Measurements from ENCODE around the gene PANK3.
"Not testable (repeated sequence)": the region's sequence is repeated elsewhere in the genome, so short reads cannot be mapped to it uniquely, and the experiment has no call there.

The PANK3 gene

GRCh38 chr5:168552146-168552545 lies 27.0 kb downstream of the PANK3 start:
- no peak for DNase-seq (ENCODE audit: low read depth in 2 of 2)

GRCh38 chr5:168550656-168551055 lies 28.5 kb downstream of the PANK3 start:
- no peak for DNase-seq (ENCODE audit: low read depth in 2 of 2)

- no peak for DNase-seq (ENCODE audit: low read depth in 2 of 2)
Measured at GRCh38 chr5:168549554-168549953, 29.6 kb downstream of the PANK3 start.

- no peak for DNase-seq (ENCODE audit: low read depth in 2 of 2)
Measured at GRCh38 chr5:168537176-168537575, 42.0 kb downstream of the PANK3 start.

GRCh38 chr5:168534351-168534750 lies 44.8 kb downstream of the PANK3 start:
- DNase-seq (ENCODE audit: low read depth in 2 of 2) = not testable (repeated sequence)

GRCh38 chr5:168531987-168532864 lies 46.9 kb downstream of the PANK3 start:
- DNase-seq (ENCODE audit: low read depth in 2 of 2) = no peak

- DNase-seq (ENCODE audit: low read depth in 2 of 2) = no peak
Measured at GRCh38 chr5:168531191-168531590, 48.0 kb downstream of the PANK3 start.

GRCh38 chr5:168530621-168531150 lies 48.5 kb downstream of the PANK3 start:
- DNase-seq (ENCODE audit: low read depth in 2 of 2) = no peak

GRCh38 chr5:168529374-168530234 lies 49.6 kb downstream of the PANK3 start:
- no peak for DNase-seq (ENCODE audit: low read depth in 2 of 2)

GRCh38 chr5:168528521-168529373 lies 50.4 kb downstream of the PANK3 start, which contains the start of gene FBLL1:
TSS of gene FBLL1 (plus strand) at chr5:168529305. CDS start at chr5:168529505, 200 bp downstream.
- DNase-seq (ENCODE audit: low read depth in 2 of 2) = peak in 1 of 2 donors; percentile 4

GRCh38 chr5:168527756-168528295 lies 51.3 kb downstream of the PANK3 start:
- DNase-seq (ENCODE audit: low read depth in 2 of 2) = no peak

- no peak for DNase-seq (ENCODE audit: low read depth in 2 of 2)
Measured at GRCh38 chr5:168525856-168526255, 53.3 kb downstream of the PANK3 start.

- no peak for DNase-seq (ENCODE audit: low read depth in 2 of 2)
Measured at GRCh38 chr5:168513861-168514428, 65.2 kb downstream of the PANK3 start.

- no peak for DNase-seq (ENCODE audit: low read depth in 2 of 2)
Measured at GRCh38 chr5:168502563-168503237, 76.5 kb downstream of the PANK3 start.
